ENCODE measurements around the gene TOMM20.
"Not testable (repeated sequence)": the region's sequence is repeated elsewhere in the genome, so short reads cannot be mapped to it uniquely, and the experiment has no call there.

Gene TOMM20

GRCh38 chr1:235100194-235100772 lies 28.4 kb downstream of the TOMM20 start:
- no peak for DNase-seq

DNA sequence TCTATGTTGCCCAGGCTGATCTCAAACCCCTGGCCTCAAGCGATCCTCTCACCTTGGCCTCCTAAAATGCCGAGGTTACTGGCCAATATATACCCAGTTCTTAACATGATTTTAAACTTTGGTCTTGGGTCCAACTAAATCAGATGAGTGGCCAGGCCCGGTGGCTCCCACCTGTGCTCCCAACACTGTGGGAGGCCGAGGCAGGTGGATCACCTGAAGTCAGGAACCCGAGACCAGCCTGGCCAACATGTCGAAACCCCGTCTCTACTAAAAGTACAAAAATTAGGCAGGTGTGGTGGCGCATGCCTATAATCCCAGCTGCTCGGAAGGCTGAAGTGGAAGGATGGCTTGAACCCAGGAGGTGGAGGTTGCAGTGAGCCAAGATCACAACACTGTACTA lies 29.6 kb downstream of the TOMM20 start:
- no peak for DNase-seq

DNA sequence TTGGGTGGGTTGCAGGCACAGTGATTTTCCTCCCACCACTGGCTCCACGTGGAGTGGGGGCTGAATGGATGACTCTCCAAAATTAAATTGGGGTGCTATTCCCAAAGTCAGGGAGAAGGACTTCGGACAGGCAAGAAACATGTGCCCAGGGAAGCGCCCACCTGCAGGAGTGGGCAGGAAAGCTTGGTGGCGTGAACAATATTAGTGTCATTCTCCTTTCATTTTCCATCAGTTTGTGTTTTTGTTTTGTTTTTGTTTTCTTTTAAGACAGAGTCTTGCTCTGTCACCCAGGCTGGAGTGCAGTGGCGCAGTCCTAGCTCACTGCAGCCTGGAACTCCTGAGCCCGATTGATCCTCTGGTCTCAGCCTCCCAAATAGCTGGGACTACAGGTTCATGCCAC lies 30.1 kb downstream of the TOMM20 start:
- DNase-seq = no peak

GRCh38 chr1:235097501-235097900 lies 31.1 kb downstream of the TOMM20 start:
- DNase-seq = not testable (repeated sequence)

DNA sequence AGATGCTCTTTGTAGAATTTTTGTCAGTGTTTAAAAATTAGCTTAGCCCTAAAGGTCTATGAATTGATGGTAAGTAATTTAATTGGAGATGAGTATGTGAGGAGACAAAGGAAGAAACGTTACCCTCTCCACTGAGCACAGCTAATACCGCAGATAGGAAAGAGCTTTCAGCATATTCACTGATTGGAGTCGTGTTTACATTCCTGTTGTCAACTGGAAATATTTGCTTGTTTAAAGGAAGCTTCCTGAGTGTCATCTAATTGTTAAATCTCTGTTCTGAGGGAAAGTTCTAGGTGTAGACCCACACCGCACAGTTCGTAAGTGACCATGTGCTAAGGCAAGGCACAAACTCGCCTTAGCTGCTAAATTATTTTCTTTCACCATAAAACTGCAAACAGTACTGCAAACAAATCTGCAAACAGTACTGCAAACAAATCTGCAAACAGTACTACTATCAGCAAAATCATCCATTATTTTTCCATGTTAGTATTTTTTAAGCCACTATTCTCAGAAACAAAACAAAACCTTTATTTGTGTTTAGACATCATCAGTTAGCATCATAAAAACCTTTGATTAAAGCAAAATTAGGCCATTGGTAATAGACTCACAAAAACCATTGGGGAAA lies 32.6 kb downstream of the TOMM20 start:
- DNase-seq = no peak

- DNase-seq = peak; percentile 89 to 91
Observed at GRCh38 chr1:235093696-235094592, 34.7 kb downstream of the TOMM20 start.

GRCh38 chr1:235093013-235093695 lies 35.5 kb downstream of the TOMM20 start:
- DNase-seq = no peak

DNA sequence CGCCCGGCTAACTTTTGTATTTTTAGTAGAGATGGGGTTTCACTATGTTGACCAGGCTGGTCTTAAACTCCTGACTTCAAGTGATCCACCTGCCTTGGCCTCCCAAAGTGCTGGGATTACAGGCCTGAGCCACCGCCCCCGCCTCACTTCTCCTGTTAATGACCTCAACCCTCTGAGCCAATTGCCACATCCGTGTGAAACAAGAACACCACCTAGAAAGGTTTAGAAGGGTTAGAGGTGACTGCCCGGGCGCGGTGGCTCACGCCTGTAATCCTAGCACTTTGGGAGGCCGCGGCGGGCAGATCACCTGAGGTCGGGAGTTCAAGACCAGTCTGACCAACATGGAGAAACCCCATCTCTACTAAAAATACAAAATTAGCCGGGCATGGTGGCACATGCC lies 36.2 kb downstream of the TOMM20 start:
- not testable (repeated sequence) for DNase-seq

DNA sequence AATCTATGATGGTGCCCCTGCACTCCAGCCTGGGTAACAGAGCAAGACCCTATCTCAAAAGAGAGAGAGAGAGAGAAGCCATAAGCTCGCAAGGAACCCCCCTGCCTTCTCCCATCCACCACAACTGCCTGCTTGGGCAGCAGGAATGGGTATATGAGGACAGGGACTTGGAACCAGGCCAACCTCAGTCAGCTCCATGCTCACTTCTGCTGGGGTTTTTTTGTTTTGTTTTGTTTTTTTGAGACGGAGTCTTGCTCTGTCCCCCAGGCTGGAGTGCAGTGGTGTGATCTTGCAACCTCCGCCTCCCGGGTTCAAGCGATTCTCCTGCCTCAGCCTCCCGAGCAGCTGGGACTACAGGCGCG lies 36.6 kb downstream of the TOMM20 start:
- DNase-seq = not testable (repeated sequence)

DNA sequence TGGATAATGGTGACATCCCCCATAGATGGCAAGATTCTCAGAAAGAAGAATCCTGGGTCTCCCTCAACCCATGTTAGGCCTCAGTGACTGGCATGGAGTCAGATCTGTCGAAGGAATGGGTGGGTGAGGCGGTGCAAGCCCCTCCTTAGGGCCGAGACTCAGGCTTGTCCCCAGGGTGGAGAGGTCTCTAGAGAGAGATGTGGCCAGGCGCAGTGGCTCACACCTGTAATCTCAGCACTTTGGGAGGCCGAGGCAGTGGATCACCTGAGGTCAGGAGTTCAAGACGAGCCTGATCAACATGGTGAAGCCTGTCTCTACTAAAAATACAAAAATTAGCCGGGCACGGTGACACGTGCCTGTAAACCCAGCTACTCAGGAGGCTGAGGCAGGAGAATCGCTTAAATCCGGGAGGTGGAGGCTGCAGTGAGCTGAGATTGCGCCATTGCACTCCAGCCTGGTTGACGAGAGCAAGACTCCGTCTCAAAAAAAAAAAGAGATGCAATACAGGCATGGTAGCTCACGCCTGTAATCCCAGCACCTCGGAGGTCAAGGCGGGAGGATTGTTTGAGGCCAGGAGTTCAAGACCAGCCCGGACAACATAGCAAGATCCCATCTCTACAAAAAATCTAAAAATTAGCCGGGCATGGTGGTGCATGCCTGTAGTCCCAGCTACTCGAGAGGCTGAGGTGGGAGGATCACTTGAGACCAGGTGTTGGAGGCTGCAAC lies 37.2 kb downstream of the TOMM20 start:
- not testable (repeated sequence) for DNase-seq

- no peak for DNase-seq
Observed at GRCh38 chr1:235090406-235091069, 38.1 kb downstream of the TOMM20 start.

GRCh38 chr1:235088907-235089306 lies 39.7 kb downstream of the TOMM20 start:
- no peak for DNase-seq

GRCh38 chr1:235088430-235088829 lies 40.2 kb downstream of the TOMM20 start:
- no peak for DNase-seq

DNA sequence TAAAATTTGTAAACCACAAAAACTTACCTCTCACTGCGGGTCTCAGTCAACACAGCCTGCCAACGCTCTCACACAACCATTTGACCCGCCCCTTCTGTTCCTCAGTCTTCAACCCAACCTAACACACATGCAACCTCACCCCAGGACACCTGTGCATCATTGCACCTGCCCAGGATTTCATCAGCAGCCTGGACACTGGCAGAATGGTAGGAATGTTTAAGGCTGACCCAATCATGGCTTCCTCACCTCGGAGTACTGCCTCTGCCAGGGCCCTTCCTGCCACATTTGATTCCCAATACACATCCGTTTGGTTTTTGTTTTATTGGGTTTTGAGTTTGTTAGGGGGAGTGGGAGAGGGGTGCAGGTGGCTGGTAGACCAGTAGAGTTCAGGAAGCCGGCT lies 40.7 kb downstream of the TOMM20 start:
- DNase-seq = no peak

DNA sequence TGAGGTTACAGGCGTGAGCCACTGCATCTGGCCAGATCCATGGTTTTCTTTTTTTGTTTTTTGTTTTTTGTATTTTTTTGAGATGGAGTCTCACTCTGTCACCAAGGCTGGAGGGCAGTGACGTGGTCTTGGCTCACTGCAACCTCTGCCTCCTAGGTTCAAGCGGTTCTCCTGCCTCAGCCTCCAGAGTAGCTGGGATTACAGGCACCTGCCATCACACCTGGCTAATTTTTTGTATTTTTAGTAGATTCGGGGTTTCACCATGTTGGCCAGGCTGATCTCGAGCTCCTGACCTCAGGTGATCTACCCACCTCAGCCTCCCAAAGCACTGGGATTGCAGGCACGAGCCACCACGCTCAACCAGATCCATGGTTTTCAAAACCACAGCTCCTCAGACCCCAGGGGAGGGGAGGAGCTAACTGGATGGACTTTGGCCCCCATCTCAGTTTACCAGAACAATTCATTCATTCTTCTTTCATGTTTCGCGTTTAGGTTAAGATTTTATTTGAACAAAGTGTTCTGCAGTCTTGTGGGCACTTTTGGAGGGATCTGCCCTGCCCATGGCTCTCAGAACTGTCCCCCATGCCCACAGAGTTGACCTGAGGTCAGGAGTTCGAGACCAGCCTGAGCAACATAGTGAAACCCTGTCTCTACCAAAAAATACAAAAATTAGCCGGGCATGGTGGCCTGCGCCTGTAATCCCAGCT lies 43.1 kb downstream of the TOMM20 start:
- DNase-seq = not testable (repeated sequence)

DNA sequence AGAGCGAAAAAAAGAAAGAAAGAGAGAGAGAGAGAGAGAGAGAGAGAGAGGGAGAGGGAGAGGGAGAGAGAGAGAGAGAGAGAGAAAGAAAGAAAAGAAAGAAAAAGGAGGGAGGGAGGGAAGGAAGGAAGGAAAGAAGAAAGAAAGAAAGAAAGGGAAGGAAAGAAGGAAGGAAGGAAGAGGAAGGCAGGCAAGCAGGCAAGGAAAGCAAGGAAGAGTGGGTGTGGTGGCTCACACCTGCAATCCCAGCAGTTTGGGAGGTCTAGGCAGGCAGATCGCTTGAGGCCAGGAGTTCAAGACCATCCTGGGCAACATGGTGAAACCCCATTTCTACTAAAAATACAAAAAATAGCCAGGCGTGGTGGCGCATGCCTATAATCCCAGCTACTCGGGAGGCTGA lies 47.8 kb downstream of the TOMM20 start:
- not testable (repeated sequence) for DNase-seq

DNA sequence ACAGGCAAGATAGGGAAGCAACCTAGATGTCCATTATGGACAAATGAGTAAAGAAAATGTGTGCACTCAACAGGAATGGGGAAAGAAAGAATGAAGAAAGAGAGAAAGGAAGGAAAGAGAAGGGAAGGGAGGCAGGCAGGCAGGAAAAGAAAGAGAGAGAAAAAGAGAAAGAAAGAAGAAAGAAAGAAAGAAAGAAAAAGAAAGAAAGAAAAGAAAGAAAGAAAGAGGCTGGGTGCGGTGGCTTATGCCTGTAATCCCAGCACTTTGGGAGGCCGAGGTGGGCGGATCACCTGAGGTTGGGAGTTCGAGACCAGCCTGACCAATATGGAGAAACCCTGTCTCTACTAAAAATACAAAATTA lies 48.4 kb downstream of the TOMM20 start:
- not testable (repeated sequence) for DNase-seq

- DNase-seq = peak; percentile 41 to 50
Observed at GRCh38 chr1:235079443-235080296, 49.0 kb downstream of the TOMM20 start.

DNA sequence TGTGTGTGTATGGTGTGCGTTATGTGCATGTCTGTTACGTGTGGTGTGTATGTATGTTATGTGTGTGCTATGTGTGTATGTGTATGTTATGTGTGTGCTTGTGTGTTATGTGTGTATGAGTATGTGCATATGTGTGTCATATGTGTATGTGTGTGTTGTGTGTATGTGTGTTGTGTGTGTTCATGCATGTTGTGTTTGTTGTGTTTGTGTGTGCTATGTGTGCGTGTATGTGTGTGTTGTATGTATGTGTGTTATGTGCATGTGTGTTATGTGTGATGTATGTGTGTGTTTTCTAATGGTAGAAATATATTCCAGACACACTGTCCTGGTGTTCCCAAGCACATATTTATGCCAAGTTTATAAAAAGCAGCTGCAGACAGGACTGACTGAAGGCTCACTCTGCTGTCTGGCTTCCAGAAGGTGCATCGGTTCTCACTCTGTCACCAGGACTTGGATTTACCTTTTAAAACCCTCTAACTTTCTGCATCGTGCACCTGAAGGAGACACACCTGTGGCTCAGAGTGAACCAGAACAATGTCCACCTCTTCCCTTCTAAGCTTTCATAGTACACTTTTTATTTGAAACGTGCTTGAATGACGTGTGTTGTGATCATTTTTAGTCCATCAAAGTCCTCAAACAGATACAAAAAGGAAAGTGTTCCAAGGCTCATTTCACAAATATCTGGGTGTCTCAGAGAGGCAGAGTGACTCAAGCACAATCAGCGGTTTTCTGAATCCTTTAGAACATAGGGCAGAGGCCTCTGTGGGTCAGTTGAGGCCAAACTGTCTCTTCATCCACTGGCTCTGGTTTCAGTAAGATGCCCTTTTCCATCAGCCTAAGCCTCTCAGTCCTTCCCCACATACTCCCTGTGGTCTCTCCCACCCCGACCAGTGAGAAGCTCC lies 49.9 kb downstream of the TOMM20 start:
- peak in 1 of 2 experiments; percentile 19 for DNase-seq

All from activated CD4-positive, alpha-beta T cell treated with anti-CD3 and anti-CD28 coated beads, Interleukin-2, amount 50 U/mL, for 48 hours (primary cell).